ENCODE measurements around the gene SLC2A6. TPM values are rescaled to one million over a fixed set of nuclear protein-coding genes. Genes with fewer than 3 reads are reported as not detected.

The SLC2A6 gene
- total RNA-seq, 1 donor from 2014 or later, result 24.3 TPM

- peaks cover 10% of the 10 kb centered on the region for H3K4me1 Mint-ChIP-seq (ENCODE audit: low read depth, unreplicated experiment)
- peaks cover 16% of the 10 kb centered on the region for H3K27me3 Mint-ChIP-seq (ENCODE audit: low read depth, unreplicated experiment)
- H3K27ac ChIP-seq (ENCODE audit: low read depth, low read length), result no peak overlapping the region
- H3K4me1 ChIP-seq (ENCODE audit: insufficient read depth, low read length), result peaks cover 6% of the 10 kb centered on the region
- H3K4me3 ChIP-seq (ENCODE audit: insufficient read depth, low read depth, low read length), result no peak overlapping the region
- H3K4me3 Mint-ChIP-seq (ENCODE audit: unreplicated experiment), result no peak overlapping the region
- H3K4me2 ChIP-seq (ENCODE audit: low read length), result no peak overlapping the region
- TF ChIP-seq CTCF (IDR thresholded peaks at IDR 0.05; ENCODE audit: insufficient read depth, low read depth, low read length) (no peak), EZH2 (IDR thresholded peaks at IDR 0.05; ENCODE audit: insufficient read depth, low read length) (no peak)
- H3K27me3 ChIP-seq (ENCODE audit: insufficient read depth, low read length), result peaks cover 13% of the 10 kb centered on the region
- no peak overlapping the region for H3K27ac Mint-ChIP-seq (ENCODE audit: unreplicated experiment)
- H3K36me3 Mint-ChIP-seq (ENCODE audit: low read depth, unreplicated experiment), result no peaks in the 10 kb centered on the region
- FAIRE-seq, result no peak
- H3K9ac ChIP-seq (ENCODE audit: low read length), result no peak overlapping the region
- H3K9me3 Mint-ChIP-seq (ENCODE audit: unreplicated experiment), result peaks cover 2% of the 10 kb centered on the region
- no peaks in the 10 kb centered on the region for H3K79me2 ChIP-seq (ENCODE audit: insufficient read depth, low read length)
- no peak overlapping the region for H2AFZ ChIP-seq (ENCODE audit: low read depth, low read length)
- DNase-seq (ENCODE audit: low read depth), result no peak
- no peaks in the 10 kb centered on the region for H3K9me3 ChIP-seq (ENCODE audit: insufficient read depth, low read depth, low read length)
- H4K20me1 ChIP-seq (ENCODE audit: insufficient read depth, low read length), result no peaks in the 10 kb centered on the region
- no peaks in the 10 kb centered on the region for H3K36me3 ChIP-seq (ENCODE audit: insufficient read depth, low read length)
These were observed 13.4 kb upstream of the SLC2A6 start for GRCh38 chr9:133492061-133493021.

GRCh38 chr9:133491656-133491925 lies 12.7 kb upstream of the SLC2A6 start:
- Histone ChIP-seq H3K4me1 (ENCODE audit: insufficient read depth, low read length) (peaks cover 6% of the 10 kb centered on the region), H2AFZ (ENCODE audit: low read depth, low read length) (no peak overlapping the region), H3K4me3 (ENCODE audit: insufficient read depth, low read depth, low read length) (no peak overlapping the region), H3K9me3 (ENCODE audit: insufficient read depth, low read depth, low read length) (no peaks in the 10 kb centered on the region), H3K27me3 (ENCODE audit: insufficient read depth, low read length) (peaks cover 8% of the 10 kb centered on the region), H3K27ac (ENCODE audit: low read depth, low read length) (no peak overlapping the region), H3K4me2 (ENCODE audit: low read length) (no peak overlapping the region), H3K9ac (ENCODE audit: low read length) (no peak overlapping the region), H4K20me1 (ENCODE audit: insufficient read depth, low read length) (no peaks in the 10 kb centered on the region), H3K36me3 (ENCODE audit: insufficient read depth, low read length) (no peaks in the 10 kb centered on the region), H3K79me2 (ENCODE audit: insufficient read depth, low read length) (no peaks in the 10 kb centered on the region)
- FAIRE-seq (no peak), DNase-seq (ENCODE audit: low read depth) (no peak)
- Mint-ChIP-seq H3K27me3 (ENCODE audit: low read depth, unreplicated experiment) (peaks cover 11% of the 10 kb centered on the region), H3K36me3 (ENCODE audit: low read depth, unreplicated experiment) (no peaks in the 10 kb centered on the region), H3K27ac (ENCODE audit: unreplicated experiment) (no peak overlapping the region), H3K4me3 (ENCODE audit: unreplicated experiment) (no peak overlapping the region), H3K4me1 (ENCODE audit: low read depth, unreplicated experiment) (peaks cover 10% of the 10 kb centered on the region), H3K9me3 (ENCODE audit: unreplicated experiment) (peaks cover 2% of the 10 kb centered on the region)
- no peak for TF ChIP-seq EZH2 (IDR thresholded peaks at IDR 0.05; ENCODE audit: insufficient read depth, low read length)
- no peak for TF ChIP-seq CTCF (IDR thresholded peaks at IDR 0.05; ENCODE audit: insufficient read depth, low read depth, low read length)

All from astrocyte (in vitro differentiated cells and primary cell).